ENCODE measurements around the gene STRAP.

DNA sequence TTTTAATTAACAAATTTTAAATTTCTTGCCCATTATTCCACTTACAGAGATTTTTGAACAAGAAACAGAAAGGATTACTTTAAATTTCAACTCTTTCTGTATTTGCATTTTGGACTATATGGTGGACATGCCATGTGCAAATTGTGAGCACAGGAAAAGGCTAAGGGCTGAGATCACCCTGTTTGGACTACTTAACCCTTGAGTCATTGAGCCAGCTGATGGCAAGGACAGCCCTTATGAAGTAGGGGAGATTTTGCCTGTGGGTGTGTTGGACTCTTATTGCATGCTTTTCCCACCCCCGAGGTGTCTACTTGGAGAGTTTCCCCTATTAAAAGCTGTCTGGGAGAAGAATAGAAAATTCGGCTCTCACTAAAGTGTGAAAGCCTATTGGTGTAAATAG lies 46.2 kb downstream of the STRAP start:
- TF ChIP-seq, protein P1, sequence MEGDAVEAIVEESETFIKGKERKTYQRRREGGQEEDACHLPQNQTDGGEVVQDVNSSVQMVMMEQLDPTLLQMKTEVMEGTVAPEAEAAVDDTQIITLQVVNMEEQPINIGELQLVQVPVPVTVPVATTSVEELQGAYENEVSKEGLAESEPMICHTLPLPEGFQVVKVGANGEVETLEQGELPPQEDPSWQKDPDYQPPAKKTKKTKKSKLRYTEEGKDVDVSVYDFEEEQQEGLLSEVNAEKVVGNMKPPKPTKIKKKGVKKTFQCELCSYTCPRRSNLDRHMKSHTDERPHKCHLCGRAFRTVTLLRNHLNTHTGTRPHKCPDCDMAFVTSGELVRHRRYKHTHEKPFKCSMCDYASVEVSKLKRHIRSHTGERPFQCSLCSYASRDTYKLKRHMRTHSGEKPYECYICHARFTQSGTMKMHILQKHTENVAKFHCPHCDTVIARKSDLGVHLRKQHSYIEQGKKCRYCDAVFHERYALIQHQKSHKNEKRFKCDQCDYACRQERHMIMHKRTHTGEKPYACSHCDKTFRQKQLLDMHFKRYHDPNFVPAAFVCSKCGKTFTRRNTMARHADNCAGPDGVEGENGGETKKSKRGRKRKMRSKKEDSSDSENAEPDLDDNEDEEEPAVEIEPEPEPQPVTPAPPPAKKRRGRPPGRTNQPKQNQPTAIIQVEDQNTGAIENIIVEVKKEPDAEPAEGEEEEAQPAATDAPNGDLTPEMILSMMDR (IDR thresholded peaks at IDR 0.05; ENCODE audit: borderline replicate concordance, extremely low read depth, low read length, poor library complexity, severe bottlenecking), result no peak
- TF ChIP-seq EZH2 (IDR thresholded peaks at IDR 0.05; ENCODE audit: borderline replicate concordance, low read depth, low read length, severe bottlenecking), result no peak
